Endothelial cell of umbilical vein (primary cell): ENCODE results near the gene SFMBT2. TPM values are rescaled to one million over a fixed set of nuclear protein-coding genes. Genes with fewer than 3 reads are reported as not detected.

Source experiments
- BruUV-seq: library from RNA; stranded (reverse); fragments of 400-500 nt; replicated peaks from 2 replicates; lab custom pipeline; 2021; lab: Mats Ljungman, UMichigan
- CTCF ChIA-PET: fragments of 300-600, 350-600 bp; sonication (Branson Sonifier 250); formaldehyde crosslinking; loops from one replicate; lab custom pipeline; 2021; ENCODE audit warnings: antibody characterized with exemption, inconsistent platforms; lab: Charles Lee
- POLR2A ChIA-PET: fragments of 300-600, 350-600 bp; sonication (Branson Sonifier 250); formaldehyde crosslinking; loops from one replicate; lab custom pipeline; 2021; ENCODE audit warnings: antibody characterized with exemption, inconsistent platforms; lab: Charles Lee
- DNase-seq: peaks from one replicate; pipeline ENCODE4 v3.0.0-alpha.2; 2011; ENCODE audit warnings: low read depth, low spot score
- FAIRE-seq: peaks from 2 replicates; lab custom pipeline; 2011; peaks lifted over from hg19 to GRCh38; lab: Jason Lieb, UNC
- H2AFZ ChIP-seq: 2 replicates; pipeline ENCODE4 v1.6.0; 2012; ENCODE audit warnings: low read depth, low read length, control low read depth, inconsistent platforms
- H3K27ac ChIP-seq: 2 replicates; pipeline ENCODE4 v1.5.1; 2011; ENCODE audit warnings: low read depth, mild to moderate bottlenecking, control low read depth, low read length, moderate library complexity; ENCODE audit not compliant: insufficient read depth
- H3K27me3 ChIP-seq, 2 experiments: 2 replicates each; pipeline versions ENCODE4 v1.6.0 to v1.6.1; 2011; ENCODE audit warnings: low read length in 2 of 2, mixed read lengths in 1 of 2; ENCODE audit not compliant: control insufficient read depth in 2 of 2, insufficient read depth in 2 of 2
- H3K36me3 ChIP-seq, 2 experiments: 2 replicates in 1 of 2; 3 replicates in 1 of 2; pipeline ENCODE4 v1.5.1; 2011; ENCODE audit warnings: low read length in 2 of 2, mild to moderate bottlenecking in 1 of 2, moderate library complexity in 1 of 2; ENCODE audit not compliant: control insufficient read depth in 2 of 2, insufficient read depth in 2 of 2; ENCODE audit errors: extremely low read depth in 1 of 2
- H3K4me1 ChIP-seq: 3 replicates; pipeline ENCODE4 v1.5.1; 2011; ENCODE audit warnings: mild to moderate bottlenecking, low read length; ENCODE audit not compliant: control insufficient read depth, insufficient read depth; ENCODE audit errors: extremely low read depth
- H3K4me2 ChIP-seq: 2 replicates; pipeline ENCODE4 v1.6.1; 2011; ENCODE audit warnings: low read length, control low read depth, mixed read lengths; ENCODE audit not compliant: insufficient read depth
- H3K4me3 ChIP-seq, 3 experiments: fragments of 200-600 bp in 1 of 3; sonication (generic), shearing (Covaris generic) in 1 of 3; replicated peaks in 1 of 3; 2 replicates each; pipeline ENCODE4 v1.5.1; 2011 to 2016; ENCODE audit warnings: control low read depth in 3 of 3, low read length in 3 of 3, mild to moderate bottlenecking in 2 of 3, inconsistent platforms in 1 of 3, low read depth in 1 of 3, moderate library complexity in 1 of 3; ENCODE audit not compliant: insufficient read depth in 1 of 3
- H3K79me2 ChIP-seq: 2 replicates; pipeline ENCODE4 v1.6.0; 2012; ENCODE audit warnings: low read length, inconsistent platforms; ENCODE audit not compliant: control insufficient read depth, insufficient read depth
- H3K9ac ChIP-seq: replicated peaks from 2 replicates; pipeline ENCODE3; 2011; ENCODE audit warnings: low read length, control low read depth; ENCODE audit not compliant: insufficient read depth; ENCODE audit errors: extremely low read depth
- H3K9me1 ChIP-seq: replicated peaks from 3 replicates; pipeline ENCODE4 v1.6.0; 2011; ENCODE audit warnings: mild to moderate bottlenecking, low read length; ENCODE audit not compliant: control insufficient read depth, insufficient read depth; ENCODE audit errors: extremely low read depth
- H3K9me3 ChIP-seq: replicated peaks from 2 replicates; pipeline ENCODE4 v1.5.1; 2012; ENCODE audit warnings: low read length, inconsistent platforms; ENCODE audit not compliant: control insufficient read depth, insufficient read depth
- H4K20me1 ChIP-seq: replicated peaks from 2 replicates; pipeline ENCODE3; 2011; ENCODE audit warnings: mild to moderate bottlenecking, low read length; ENCODE audit not compliant: control insufficient read depth, insufficient read depth; ENCODE audit errors: extremely low read depth
- CTCF ChIP-seq, 2 donors: IDR thresholded peaks; 1 replicate in 1 of 2; 2 replicates in 1 of 2; pipeline ENCODE4 v1.5.1; 2011; ENCODE audit warnings: low read length in 2 of 2, mild to moderate bottlenecking in 2 of 2, moderate library complexity in 2 of 2, control low read depth in 1 of 2, inconsistent platforms in 1 of 2, low read depth in 1 of 2; ENCODE audit not compliant: insufficient read depth in 1 of 2; ENCODE audit errors: extremely low read depth in 1 of 2
- EZH2 ChIP-seq: IDR thresholded peaks from 2 replicates; pipeline ENCODE4 v1.6.1; 2012; ENCODE audit warnings: borderline replicate concordance, low read depth, mild to moderate bottlenecking, moderate library complexity, low read length, inconsistent platforms; ENCODE audit not compliant: severe bottlenecking
- FOS ChIP-seq: IDR thresholded peaks from 2 replicates; pipeline ENCODE4 v1.6.1; 2011; ENCODE audit warnings: mild to moderate bottlenecking, low read length, moderate library complexity, borderline replicate concordance; ENCODE audit not compliant: insufficient read depth
- GATA2 ChIP-seq: IDR thresholded peaks from 2 replicates; pipeline ENCODE4 v1.7.0; 2011; ENCODE audit warnings: low read depth, mild to moderate bottlenecking, moderate library complexity, mixed read lengths, low read length; ENCODE audit not compliant: insufficient read length, insufficient read depth
- JUN ChIP-seq: IDR thresholded peaks from 2 replicates; pipeline ENCODE4 v1.6.1; 2011; ENCODE audit warnings: borderline replicate concordance, low read depth; ENCODE audit not compliant: insufficient read length, insufficient read depth
- MAX ChIP-seq: IDR thresholded peaks from 2 replicates; pipeline ENCODE4 v1.6.1; 2011; ENCODE audit not compliant: insufficient read depth, insufficient read length
- MYC ChIP-seq: IDR thresholded peaks from one replicate; pipeline ENCODE4 v1.6.1; 2011; ENCODE audit warnings: mild to moderate bottlenecking, low read depth, low read length
- POLR2A ChIP-seq: IDR thresholded peaks from 2 replicates; pipeline ENCODE4 v1.6.1; 2012; ENCODE audit warnings: low read depth, mild to moderate bottlenecking, control low read depth, low read length
- POLR2AphosphoS5 ChIP-seq: IDR thresholded peaks from 2 replicates; pipeline ENCODE4 v1.6.1; 2012; ENCODE audit warnings: low read depth, mild to moderate bottlenecking, control low read depth, low read length, moderate library complexity; ENCODE audit not compliant: insufficient read depth
- dilution Hi-C: fragments of 300-500 bp; cut with MboI; formaldehyde crosslinking; loops from one replicate; pipeline ENCODE4 v1.15.0; 2019; ENCODE audit warnings: low sequenced_read_pairs; ENCODE audit not compliant: extremely low pct_ligation_motif_present
- intact Hi-C: fragments of 100-400 bp; cut with micrococcal nuclease; formaldehyde crosslinking; loops from one replicate; pipeline ENCODE4 v1.10.0; 2022
- polyA plus RNA-seq, 4 experiments: library from polyadenylated mRNA; depleted of rRNA in 3 of 4; stranded (reverse) in 3 of 4; unstranded in 1 of 4; fragments of >200 nt; gene quantifications; 2 replicates each; pipeline versions ENCODE4 v1.2.1 to v1.2.3, GENCODE V29; 2011 to 2012; ENCODE audit warnings: missing spikeins in 1 of 4
- total RNA-seq: library from RNA; stranded (reverse); gene quantifications from 2 replicates; pipeline ENCODE4 v1.2.3, GENCODE V29; 2021

SFMBT2 gene
- total and polyA plus RNA-seq, 2 donors (not counting 3 experiments of a cell fraction or from before 2014, with no cell fraction given): 0.14 to 0.64 TPM

DNA sequence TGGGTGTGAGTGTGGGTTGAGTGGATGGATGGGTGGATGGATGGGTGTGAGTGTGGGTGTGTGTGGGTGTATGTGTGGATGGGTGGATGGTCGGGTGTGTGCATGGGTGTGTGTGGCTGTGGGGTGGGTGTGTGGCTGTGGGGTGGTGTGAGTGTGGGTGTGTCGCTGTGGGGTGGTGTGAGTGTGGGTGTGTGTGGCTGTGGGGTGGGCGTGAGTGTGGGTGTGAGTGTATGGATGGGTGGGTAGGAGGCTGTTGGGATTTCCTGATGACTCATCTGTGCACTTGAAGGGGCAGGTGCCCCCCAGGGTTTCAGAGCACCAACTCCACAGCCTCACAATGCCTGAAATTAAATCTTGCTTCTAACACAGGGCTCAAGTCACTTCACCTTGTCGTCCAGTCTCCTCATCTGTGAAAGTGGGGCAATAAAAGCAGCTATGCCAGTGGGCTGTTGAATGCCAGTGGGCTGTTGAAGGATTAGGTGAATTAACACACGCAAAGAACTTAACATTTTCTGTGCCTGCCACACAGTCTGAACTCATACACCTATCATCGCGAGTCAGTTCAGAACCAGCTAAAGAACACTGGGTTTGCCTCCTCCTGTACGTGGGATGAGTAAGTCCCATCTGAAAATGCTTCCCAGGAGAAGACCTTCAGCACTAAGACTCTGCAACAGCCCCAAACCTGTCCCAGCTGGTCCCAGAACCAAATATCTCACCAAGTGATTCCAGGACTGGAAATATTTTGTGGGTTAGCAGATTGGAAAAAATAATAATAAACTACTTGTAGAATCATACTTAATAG lies 32.0 kb downstream of the SFMBT2 start:
- dilution Hi-C loops: no loop called here
- Histone ChIP-seq H2AFZ (no peak overlapping the region), H4K20me1 (no peaks in the 10 kb centered on the region), H3K9me3 (no peaks in the 10 kb centered on the region), H3K27me3 (no peaks in the 10 kb centered on the region), H3K9ac (no peak overlapping the region), H3K9me1 (no peaks in the 10 kb centered on the region), H3K4me3 (no peak overlapping the region), H3K79me2 (no peaks in the 10 kb centered on the region), H3K4me1 (no peaks in the 10 kb centered on the region), H3K4me2 (no peak overlapping the region), H3K36me3 (no peaks in the 10 kb centered on the region), H3K27ac (no peak overlapping the region)
- POLR2A ChIA-PET: no interaction called here
- FAIRE-seq (no peak), DNase-seq (no peak)
- BruUV-seq: no TSS peak
- TF ChIP-seq CTCF (IDR thresholded peaks at IDR 0.05; ENCODE audit: extremely low read depth in 1 of 2, insufficient read depth in 1 of 2, low read depth in 1 of 2, low read length in 2 of 2) (no peak), POLR2A (no peak), MAX (no peak), JUN (no peak), GATA2 (no peak), FOS (no peak), EZH2 (no peak), MYC (no peak), POLR2AphosphoS5 (no peak)
- intact Hi-C loops: no loop called here
- CTCF ChIA-PET: no interaction called here
